ENCODE results near the gene PAPOLA.

The PAPOLA gene

DNA sequence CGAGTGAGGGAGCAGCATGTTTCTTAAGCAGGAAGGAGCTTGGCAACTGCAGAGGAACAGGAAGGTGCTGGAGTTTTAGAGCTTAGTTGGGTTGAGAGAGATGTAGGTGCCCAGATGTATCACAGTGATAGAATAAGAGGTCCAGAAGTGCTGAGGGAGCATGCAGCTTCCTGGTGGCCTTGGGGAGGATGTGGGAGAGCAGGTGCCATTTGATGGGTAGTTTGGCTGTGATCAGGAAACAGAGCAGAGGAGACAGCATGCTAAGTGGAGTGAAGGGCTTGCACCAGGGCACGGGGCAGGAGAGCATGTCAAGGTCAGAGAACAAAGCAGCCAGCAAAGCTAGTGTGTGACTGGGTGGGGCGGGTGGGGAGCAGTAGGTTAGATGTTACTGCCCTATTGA, 74.8 kb downstream of the PAPOLA start:
- TF ChIP-seq SIN3A (IDR thresholded peaks at IDR 0.05; ENCODE audit: borderline replicate concordance, insufficient read depth, low read length) (no peak), TAF1 (IDR thresholded peaks at IDR 0.05; ENCODE audit: borderline replicate concordance, insufficient read depth, low read length) (no peak), FOXP2 (optimal IDR thresholded peaks at IDR 0.05; ENCODE audit: borderline replicate concordance, extremely low read depth, extremely low read length, insufficient read depth) (no peak), POLR2AphosphoS5 (IDR thresholded peaks at IDR 0.05; ENCODE audit: low read depth, low read length) (no peak)
- TF ChIP-seq, protein P1, sequence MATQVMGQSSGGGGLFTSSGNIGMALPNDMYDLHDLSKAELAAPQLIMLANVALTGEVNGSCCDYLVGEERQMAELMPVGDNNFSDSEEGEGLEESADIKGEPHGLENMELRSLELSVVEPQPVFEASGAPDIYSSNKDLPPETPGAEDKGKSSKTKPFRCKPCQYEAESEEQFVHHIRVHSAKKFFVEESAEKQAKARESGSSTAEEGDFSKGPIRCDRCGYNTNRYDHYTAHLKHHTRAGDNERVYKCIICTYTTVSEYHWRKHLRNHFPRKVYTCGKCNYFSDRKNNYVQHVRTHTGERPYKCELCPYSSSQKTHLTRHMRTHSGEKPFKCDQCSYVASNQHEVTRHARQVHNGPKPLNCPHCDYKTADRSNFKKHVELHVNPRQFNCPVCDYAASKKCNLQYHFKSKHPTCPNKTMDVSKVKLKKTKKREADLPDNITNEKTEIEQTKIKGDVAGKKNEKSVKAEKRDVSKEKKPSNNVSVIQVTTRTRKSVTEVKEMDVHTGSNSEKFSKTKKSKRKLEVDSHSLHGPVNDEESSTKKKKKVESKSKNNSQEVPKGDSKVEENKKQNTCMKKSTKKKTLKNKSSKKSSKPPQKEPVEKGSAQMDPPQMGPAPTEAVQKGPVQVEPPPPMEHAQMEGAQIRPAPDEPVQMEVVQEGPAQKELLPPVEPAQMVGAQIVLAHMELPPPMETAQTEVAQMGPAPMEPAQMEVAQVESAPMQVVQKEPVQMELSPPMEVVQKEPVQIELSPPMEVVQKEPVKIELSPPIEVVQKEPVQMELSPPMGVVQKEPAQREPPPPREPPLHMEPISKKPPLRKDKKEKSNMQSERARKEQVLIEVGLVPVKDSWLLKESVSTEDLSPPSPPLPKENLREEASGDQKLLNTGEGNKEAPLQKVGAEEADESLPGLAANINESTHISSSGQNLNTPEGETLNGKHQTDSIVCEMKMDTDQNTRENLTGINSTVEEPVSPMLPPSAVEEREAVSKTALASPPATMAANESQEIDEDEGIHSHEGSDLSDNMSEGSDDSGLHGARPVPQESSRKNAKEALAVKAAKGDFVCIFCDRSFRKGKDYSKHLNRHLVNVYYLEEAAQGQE (IDR thresholded peaks at IDR 0.05; ENCODE audit: insufficient read depth in 1 of 2, low read depth in 2 of 2, low read length in 2 of 2), result no peak

DNA sequence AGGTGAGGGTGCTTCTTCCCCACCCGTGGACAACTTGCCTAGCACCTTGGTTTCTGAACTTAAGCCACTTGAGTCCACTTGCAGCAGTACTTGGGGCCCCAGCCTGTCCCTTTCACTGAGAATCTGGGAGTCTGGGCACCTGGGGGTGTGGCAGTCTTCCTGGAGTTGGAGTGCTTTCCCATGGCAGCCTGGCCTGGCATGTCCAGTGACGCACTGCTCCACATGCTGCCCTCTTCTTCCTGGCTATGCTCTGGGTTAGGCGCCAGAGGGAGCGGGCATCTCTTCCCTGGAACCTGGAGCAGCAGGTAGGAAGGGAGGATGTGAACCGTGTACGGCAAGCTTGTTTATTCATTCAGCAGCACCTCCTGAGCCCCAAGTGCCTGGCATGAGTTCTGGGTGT, 76.4 kb downstream of the PAPOLA start:
- TF ChIP-seq, protein P1 (IDR thresholded peaks at IDR 0.05; ENCODE audit: insufficient read depth in 1 of 2, low read depth in 2 of 2, low read length in 2 of 2), result no peak
- TF ChIP-seq FOXP2 (optimal IDR thresholded peaks at IDR 0.05; ENCODE audit: borderline replicate concordance, extremely low read depth, extremely low read length, insufficient read depth) (no peak), POLR2AphosphoS5 (IDR thresholded peaks at IDR 0.05; ENCODE audit: low read depth, low read length) (no peak), TAF1 (IDR thresholded peaks at IDR 0.05; ENCODE audit: borderline replicate concordance, insufficient read depth, low read length) (no peak), SIN3A (IDR thresholded peaks at IDR 0.05; ENCODE audit: borderline replicate concordance, insufficient read depth, low read length) (no peak)

DNA sequence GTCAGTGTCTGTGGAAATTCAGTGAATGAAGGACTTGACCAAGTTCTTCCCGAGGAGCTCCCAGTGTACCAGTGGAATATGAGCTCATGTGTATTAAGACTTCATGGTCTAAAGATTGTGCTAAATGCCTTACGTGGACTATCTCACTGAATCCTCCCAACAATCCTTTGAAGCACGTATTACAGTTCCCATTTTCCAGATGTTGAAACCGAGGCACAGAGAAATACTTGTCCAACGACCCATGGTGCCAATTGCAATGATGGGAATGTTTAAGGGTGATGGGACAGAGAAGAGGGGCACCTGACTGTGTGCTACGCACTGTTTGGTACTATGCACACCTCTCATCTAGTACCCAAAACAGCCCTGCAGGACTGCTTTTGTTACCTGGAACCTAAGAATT, 77.2 kb downstream of the PAPOLA start:
- TF ChIP-seq POLR2AphosphoS5 (IDR thresholded peaks at IDR 0.05; ENCODE audit: low read depth, low read length) (no peak), TAF1 (IDR thresholded peaks at IDR 0.05; ENCODE audit: borderline replicate concordance, insufficient read depth, low read length) (no peak), SIN3A (IDR thresholded peaks at IDR 0.05; ENCODE audit: borderline replicate concordance, insufficient read depth, low read length) (no peak), FOXP2 (optimal IDR thresholded peaks at IDR 0.05; ENCODE audit: borderline replicate concordance, extremely low read depth, extremely low read length, insufficient read depth) (no peak)
- TF ChIP-seq, protein P1 (IDR thresholded peaks at IDR 0.05; ENCODE audit: insufficient read depth in 1 of 2, low read depth in 2 of 2, low read length in 2 of 2), result no peak

DNA sequence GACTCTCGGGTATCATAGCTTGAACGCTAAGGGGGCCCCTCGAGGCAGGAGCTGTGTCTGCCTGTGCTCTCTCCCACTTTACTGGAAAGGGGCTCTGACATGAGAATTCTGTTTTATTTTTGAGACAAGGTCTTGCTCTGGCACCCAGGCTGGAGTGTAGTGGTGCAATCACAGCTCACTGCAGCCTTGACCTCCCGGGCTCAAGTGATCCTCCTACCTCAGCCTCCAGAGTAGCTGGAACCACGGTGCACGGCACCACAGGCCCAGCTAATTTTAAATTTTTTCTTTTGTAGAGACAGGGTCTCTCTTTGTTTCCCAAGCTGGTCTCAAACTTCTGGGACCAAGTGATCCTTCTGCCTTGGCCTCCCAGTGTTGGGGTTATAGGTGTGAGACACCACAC, 77.7 kb downstream of the PAPOLA start:
- TF ChIP-seq FOXP2 (optimal IDR thresholded peaks at IDR 0.05; ENCODE audit: borderline replicate concordance, extremely low read depth, extremely low read length, insufficient read depth) (no peak), POLR2AphosphoS5 (IDR thresholded peaks at IDR 0.05; ENCODE audit: low read depth, low read length) (no peak), TAF1 (IDR thresholded peaks at IDR 0.05; ENCODE audit: borderline replicate concordance, insufficient read depth, low read length) (no peak), SIN3A (IDR thresholded peaks at IDR 0.05; ENCODE audit: borderline replicate concordance, insufficient read depth, low read length) (no peak)
- TF ChIP-seq, protein P1 (IDR thresholded peaks at IDR 0.05; ENCODE audit: insufficient read depth in 1 of 2, low read depth in 2 of 2, low read length in 2 of 2), result no peak

DNA sequence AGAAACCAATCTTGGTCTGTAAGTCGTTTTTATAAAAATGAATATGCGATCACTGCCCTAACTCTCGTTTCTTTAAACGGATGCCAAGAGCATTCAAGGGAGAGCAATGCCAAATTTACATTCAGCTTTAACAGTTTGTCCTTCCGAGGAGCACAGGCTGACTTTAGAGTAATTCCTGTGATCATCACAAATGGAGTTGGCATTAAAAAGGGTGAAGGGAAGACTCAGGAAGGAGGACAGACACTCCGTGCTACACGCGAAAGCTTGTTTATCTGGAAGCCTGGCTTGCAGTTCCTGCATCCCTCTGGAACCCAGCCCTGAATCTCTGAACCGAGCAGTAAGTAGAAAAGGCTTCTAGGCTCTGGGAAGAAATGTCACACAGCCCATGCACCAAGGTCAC, 78.4 kb downstream of the PAPOLA start:
- no peak for TF ChIP-seq TAF1 (IDR thresholded peaks at IDR 0.05; ENCODE audit: borderline replicate concordance, insufficient read depth, low read length)
- TF ChIP-seq, protein P1 (IDR thresholded peaks at IDR 0.05; ENCODE audit: insufficient read depth in 1 of 2, low read depth in 2 of 2, low read length in 2 of 2), result no peak
- TF ChIP-seq FOXP2 (optimal IDR thresholded peaks at IDR 0.05; ENCODE audit: borderline replicate concordance, extremely low read depth, extremely low read length, insufficient read depth), result no peak
- no peak for TF ChIP-seq SIN3A (IDR thresholded peaks at IDR 0.05; ENCODE audit: borderline replicate concordance, insufficient read depth, low read length)
- TF ChIP-seq POLR2AphosphoS5 (IDR thresholded peaks at IDR 0.05; ENCODE audit: low read depth, low read length), result no peak

Data from PFSK-1 (cell line).